HEK293 (cell line): ENCODE measurements around the gene CPNE5.
A peak's percentile ranks its signal among the peaks of the same experiment; 100 is the strongest.

Experiments used
- CTCF ChIA-PET: fragments of 350-600 bp; formaldehyde crosslinking; extraction: SDS; loops from one replicate; lab custom pipeline; 2021; ENCODE audit warnings: antibody characterized with exemption; lab: Yijun Ruan, JAX
- POLR2A ChIA-PET: fragments of 300-600 bp; formaldehyde crosslinking; extraction: SDS; loops from one replicate; lab custom pipeline; 2020; ENCODE audit warnings: antibody characterized with exemption, inconsistent platforms; lab: Yijun Ruan, JAX
- H3K27ac ChIP-seq: fragments of 200-500 bp; sonication (Bioruptor generic); 2 replicates; pipeline ENCODE4 v1.5.1; 2014; ENCODE audit warnings: low read depth, low read length, control low read depth, inconsistent platforms; ENCODE audit errors: extremely low read depth
- H3K36me3 ChIP-seq, 2 experiments: fragments of 200-500 bp in 1 of 2; sonication (Bioruptor generic) in 1 of 2; 1 replicate in 1 of 2; 2 replicates in 1 of 2; pipeline ENCODE4 v1.5.1; 2014 to 2017; ENCODE audit warnings: inconsistent platforms in 2 of 2, low read length in 2 of 2; ENCODE audit not compliant: control insufficient read depth in 2 of 2, insufficient read depth in 1 of 2
- H3K4me1 ChIP-seq: fragments of 200-500 bp; sonication (Bioruptor generic); 2 replicates; pipeline ENCODE4 v1.5.1; 2014; ENCODE audit warnings: mild to moderate bottlenecking, low read length, inconsistent platforms; ENCODE audit not compliant: control insufficient read depth, insufficient read depth
- H3K4me3 ChIP-seq: 2 replicates; pipeline ENCODE4 v1.5.1; 2011; ENCODE audit warnings: low read depth, mild to moderate bottlenecking, control low read depth, low read length, moderate library complexity
- H3K9me3 ChIP-seq: fragments of 200-500 bp; sonication (Bioruptor generic); 2 replicates; pipeline ENCODE4 v1.5.1; 2014; ENCODE audit warnings: low read depth, low read length, inconsistent platforms; ENCODE audit not compliant: control insufficient read depth, insufficient read depth
- FEZF1 ChIP-seq: fragments of 450-650 bp; formaldehyde crosslinking; IDR thresholded peaks from 2 replicates; pipeline ENCODE4 v1.5.1; 2016; ENCODE audit warnings: missing biosample characterization, missing genetic modification characterization
- GLIS1 ChIP-seq: fragments of 450-650 bp; formaldehyde crosslinking; IDR thresholded peaks from 2 replicates; pipeline ENCODE4 v1.5.1; 2016; ENCODE audit warnings: missing biosample characterization, missing genetic modification characterization
- HOXA7 ChIP-seq: sonication (generic); formaldehyde crosslinking; IDR thresholded peaks from 2 replicates; pipeline ENCODE4 v1.8.1; 2022; ENCODE audit warnings: missing genetic modification reagents, borderline replicate concordance
- HOXC10 ChIP-seq: sonication (generic); formaldehyde crosslinking; IDR thresholded peaks from 2 replicates; pipeline ENCODE4 v1.8.1; 2023; ENCODE audit warnings: mild to moderate bottlenecking, missing genetic modification reagents
- IKZF3 ChIP-seq: fragments of 450-650 bp; IDR thresholded peaks from 2 replicates; pipeline ENCODE4 v1.5.0; 2018; ENCODE audit warnings: missing biosample characterization, mild to moderate bottlenecking, missing genetic modification characterization, moderate library complexity
- MYNN ChIP-seq: fragments of 450-650 bp; formaldehyde crosslinking; IDR thresholded peaks from 2 replicates; pipeline ENCODE4 v1.5.1; 2016; ENCODE audit warnings: missing biosample characterization, missing genetic modification characterization, borderline replicate concordance
- ZBTB21 ChIP-seq: fragments of 450-650 bp; formaldehyde crosslinking; IDR thresholded peaks from 2 replicates; pipeline ENCODE4 v1.5.1; 2017; ENCODE audit warnings: missing biosample characterization, missing genetic modification characterization
- ZFHX2 ChIP-seq: fragments of 450-650 bp; formaldehyde crosslinking; conservative IDR thresholded peaks from 2 replicates; pipeline ENCODE4 v1.5.1; 2016; ENCODE audit warnings: missing biosample characterization, missing genetic modification characterization
- ZFP37 ChIP-seq: fragments of 450-650 bp; formaldehyde crosslinking; IDR thresholded peaks from 2 replicates; pipeline ENCODE4 v1.5.1; 2016; ENCODE audit warnings: missing biosample characterization, missing genetic modification characterization
- ZIC2 ChIP-seq: fragments of 450-650 bp; formaldehyde crosslinking; IDR thresholded peaks from 2 replicates; pipeline ENCODE4 v1.5.1; 2016; ENCODE audit warnings: missing biosample characterization, missing genetic modification characterization
- ZNF114 ChIP-seq: fragments of 450-650 bp; formaldehyde crosslinking; IDR thresholded peaks from 2 replicates; pipeline ENCODE4 v1.5.0; 2017; ENCODE audit warnings: missing biosample characterization, missing genetic modification characterization
- ZNF157 ChIP-seq: fragments of 450-650 bp; formaldehyde crosslinking; IDR thresholded peaks from 2 replicates; pipeline ENCODE4 v1.5.1; 2016; ENCODE audit warnings: missing biosample characterization, missing genetic modification characterization
- ZNF274 ChIP-seq, 2 experiments: fragments of 200-500 bp in 1 of 2; fragments of 450-650 bp in 1 of 2; sonication (Bioruptor generic) in 1 of 2; formaldehyde crosslinking in 1 of 2; IDR thresholded peaks; 2 replicates each; pipeline versions ENCODE4 v1.5.1 to v1.6.1; 2014 to 2016; ENCODE audit warnings: borderline replicate concordance in 1 of 2, inconsistent platforms in 1 of 2, low read length in 1 of 2, missing biosample characterization in 1 of 2, missing genetic modification characterization in 1 of 2
- ZNF354C ChIP-seq: fragments of 450-650 bp; formaldehyde crosslinking; IDR thresholded peaks from 2 replicates; pipeline ENCODE4 v1.5.1; 2016; ENCODE audit warnings: missing biosample characterization, missing genetic modification characterization, low read depth, borderline replicate concordance
- ZNF391 ChIP-seq: fragments of 450-650 bp; formaldehyde crosslinking; IDR thresholded peaks from 2 replicates; pipeline ENCODE4 v1.5.1; 2016; ENCODE audit warnings: low read depth, missing biosample characterization, missing genetic modification characterization, borderline replicate concordance
- ZNF423 ChIP-seq: fragments of 450-650 bp; formaldehyde crosslinking; IDR thresholded peaks from 2 replicates; pipeline ENCODE4 v1.5.1; 2016; ENCODE audit warnings: missing biosample characterization, missing genetic modification characterization
- ZNF544 ChIP-seq: fragments of 450-650 bp; formaldehyde crosslinking; IDR thresholded peaks from 2 replicates; pipeline ENCODE4 v1.5.0; 2017; ENCODE audit warnings: missing biosample characterization, missing genetic modification characterization
- ZNF677 ChIP-seq: fragments of 450-650 bp; IDR thresholded peaks from 2 replicates; pipeline ENCODE4 v1.5.0; 2018; ENCODE audit warnings: missing biosample characterization, mild to moderate bottlenecking, missing genetic modification characterization, moderate library complexity
- ZNF837 ChIP-seq: fragments of 450-650 bp; formaldehyde crosslinking; IDR thresholded peaks from 2 replicates; pipeline ENCODE4 v1.5.1; 2016; ENCODE audit warnings: missing biosample characterization, missing genetic modification characterization
- TF ChIP-seq, protein P1 (sequence below): fragments of 450-650 bp; formaldehyde crosslinking; IDR thresholded peaks from 2 replicates; pipeline ENCODE4 v1.5.1; 2016; ENCODE audit warnings: missing biosample characterization, missing genetic modification characterization
- TF ChIP-seq, protein P2 (sequence below): fragments of 450-650 bp; formaldehyde crosslinking; IDR thresholded peaks from 2 replicates; pipeline ENCODE4 v1.5.1; 2016; ENCODE audit warnings: missing biosample characterization, missing genetic modification characterization, borderline replicate concordance
- TF ChIP-seq, protein P3 (sequence below): fragments of 450-650 bp; formaldehyde crosslinking; IDR thresholded peaks from 2 replicates; pipeline ENCODE4 v1.5.1; 2016; ENCODE audit warnings: missing biosample characterization, missing genetic modification characterization
- TF ChIP-seq, protein P4 (sequence below): fragments of 450-650 bp; formaldehyde crosslinking; IDR thresholded peaks from 2 replicates; pipeline ENCODE4 v1.5.1; 2016; ENCODE audit warnings: missing biosample characterization, missing genetic modification characterization
- TF ChIP-seq, protein P5 (sequence below): fragments of 450-650 bp; formaldehyde crosslinking; optimal IDR thresholded peaks from 2 replicates; pipeline ENCODE3; 2016; ENCODE audit warnings: missing biosample characterization, mild to moderate bottlenecking, missing genetic modification characterization

CPNE5 gene

DNA sequence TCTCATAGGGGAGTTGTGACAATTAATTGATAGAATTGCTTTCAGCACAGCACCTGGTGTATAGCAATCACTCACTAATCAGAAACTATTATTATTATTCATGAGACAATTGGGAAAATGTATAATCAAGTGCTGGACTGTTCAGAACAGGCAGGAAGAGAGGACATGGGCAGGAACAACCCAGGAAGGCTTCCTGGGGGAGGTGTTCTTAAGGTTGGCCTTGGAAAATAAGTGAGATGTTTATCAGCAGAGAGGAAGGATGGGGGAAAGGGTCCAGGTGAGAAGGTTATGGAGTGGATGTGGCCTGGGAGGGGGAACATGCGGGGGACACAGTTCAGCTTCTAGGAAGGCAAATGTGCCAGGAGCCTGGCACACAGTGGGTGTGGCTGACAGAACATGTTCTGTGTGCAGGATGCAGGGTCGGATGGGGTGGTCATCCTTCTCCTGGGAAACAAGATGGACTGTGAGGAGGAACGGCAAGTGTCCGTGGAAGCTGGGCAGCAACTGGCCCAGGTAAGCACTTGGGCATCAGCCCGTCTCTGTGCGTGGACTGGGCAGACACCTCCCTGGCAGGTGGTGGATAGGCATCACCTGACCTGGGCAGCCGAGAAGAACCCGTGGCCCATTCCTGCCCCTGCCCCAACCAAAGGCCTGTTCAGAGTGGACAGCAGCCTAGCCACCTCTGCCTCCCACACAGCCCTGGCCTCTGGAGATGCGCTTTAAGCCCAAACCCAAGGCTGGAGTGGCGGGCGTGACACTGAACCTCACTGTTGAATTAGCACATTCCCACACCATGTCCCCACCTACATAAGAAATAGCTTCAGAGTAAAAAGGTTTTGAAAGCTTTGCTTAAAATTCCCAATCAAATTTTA is 110.7 kb downstream of the CPNE5 start (continued):
- TF ChIP-seq, protein P1, sequence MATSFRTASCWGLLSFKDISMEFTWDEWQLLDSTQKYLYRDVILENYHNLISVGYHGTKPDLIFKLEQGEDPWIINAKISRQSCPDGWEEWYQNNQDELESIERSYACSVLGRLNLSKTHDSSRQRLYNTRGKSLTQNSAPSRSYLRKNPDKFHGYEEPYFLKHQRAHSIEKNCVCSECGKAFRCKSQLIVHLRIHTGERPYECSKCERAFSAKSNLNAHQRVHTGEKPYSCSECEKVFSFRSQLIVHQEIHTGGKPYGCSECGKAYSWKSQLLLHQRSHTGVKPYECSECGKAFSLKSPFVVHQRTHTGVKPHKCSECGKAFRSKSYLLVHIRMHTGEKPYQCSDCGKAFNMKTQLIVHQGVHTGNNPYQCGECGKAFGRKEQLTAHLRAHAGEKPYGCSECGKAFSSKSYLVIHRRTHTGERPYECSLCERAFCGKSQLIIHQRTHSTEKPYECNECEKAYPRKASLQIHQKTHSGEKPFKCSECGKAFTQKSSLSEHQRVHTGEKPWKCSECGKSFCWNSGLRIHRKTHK (tag by site-specific recombination): no peak
- TF ChIP-seq ZNF677: no peak
- TF ChIP-seq FEZF1 (tag by site-specific recombination): no peak
- no peak for TF ChIP-seq ZNF114 (tag by site-specific recombination)
- TF ChIP-seq ZNF544: no peak
- TF ChIP-seq, protein P2, sequence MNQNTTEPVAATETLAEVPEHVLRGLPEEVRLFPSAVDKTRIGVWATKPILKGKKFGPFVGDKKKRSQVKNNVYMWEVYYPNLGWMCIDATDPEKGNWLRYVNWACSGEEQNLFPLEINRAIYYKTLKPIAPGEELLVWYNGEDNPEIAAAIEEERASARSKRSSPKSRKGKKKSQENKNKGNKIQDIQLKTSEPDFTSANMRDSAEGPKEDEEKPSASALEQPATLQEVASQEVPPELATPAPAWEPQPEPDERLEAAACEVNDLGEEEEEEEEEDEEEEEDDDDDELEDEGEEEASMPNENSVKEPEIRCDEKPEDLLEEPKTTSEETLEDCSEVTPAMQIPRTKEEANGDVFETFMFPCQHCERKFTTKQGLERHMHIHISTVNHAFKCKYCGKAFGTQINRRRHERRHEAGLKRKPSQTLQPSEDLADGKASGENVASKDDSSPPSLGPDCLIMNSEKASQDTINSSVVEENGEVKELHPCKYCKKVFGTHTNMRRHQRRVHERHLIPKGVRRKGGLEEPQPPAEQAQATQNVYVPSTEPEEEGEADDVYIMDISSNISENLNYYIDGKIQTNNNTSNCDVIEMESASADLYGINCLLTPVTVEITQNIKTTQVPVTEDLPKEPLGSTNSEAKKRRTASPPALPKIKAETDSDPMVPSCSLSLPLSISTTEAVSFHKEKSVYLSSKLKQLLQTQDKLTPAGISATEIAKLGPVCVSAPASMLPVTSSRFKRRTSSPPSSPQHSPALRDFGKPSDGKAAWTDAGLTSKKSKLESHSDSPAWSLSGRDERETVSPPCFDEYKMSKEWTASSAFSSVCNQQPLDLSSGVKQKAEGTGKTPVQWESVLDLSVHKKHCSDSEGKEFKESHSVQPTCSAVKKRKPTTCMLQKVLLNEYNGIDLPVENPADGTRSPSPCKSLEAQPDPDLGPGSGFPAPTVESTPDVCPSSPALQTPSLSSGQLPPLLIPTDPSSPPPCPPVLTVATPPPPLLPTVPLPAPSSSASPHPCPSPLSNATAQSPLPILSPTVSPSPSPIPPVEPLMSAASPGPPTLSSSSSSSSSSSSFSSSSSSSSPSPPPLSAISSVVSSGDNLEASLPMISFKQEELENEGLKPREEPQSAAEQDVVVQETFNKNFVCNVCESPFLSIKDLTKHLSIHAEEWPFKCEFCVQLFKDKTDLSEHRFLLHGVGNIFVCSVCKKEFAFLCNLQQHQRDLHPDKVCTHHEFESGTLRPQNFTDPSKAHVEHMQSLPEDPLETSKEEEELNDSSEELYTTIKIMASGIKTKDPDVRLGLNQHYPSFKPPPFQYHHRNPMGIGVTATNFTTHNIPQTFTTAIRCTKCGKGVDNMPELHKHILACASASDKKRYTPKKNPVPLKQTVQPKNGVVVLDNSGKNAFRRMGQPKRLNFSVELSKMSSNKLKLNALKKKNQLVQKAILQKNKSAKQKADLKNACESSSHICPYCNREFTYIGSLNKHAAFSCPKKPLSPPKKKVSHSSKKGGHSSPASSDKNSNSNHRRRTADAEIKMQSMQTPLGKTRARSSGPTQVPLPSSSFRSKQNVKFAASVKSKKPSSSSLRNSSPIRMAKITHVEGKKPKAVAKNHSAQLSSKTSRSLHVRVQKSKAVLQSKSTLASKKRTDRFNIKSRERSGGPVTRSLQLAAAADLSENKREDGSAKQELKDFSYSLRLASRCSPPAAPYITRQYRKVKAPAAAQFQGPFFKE (tag by site-specific recombination): no peak
- 0 out of 2 replicates have a peak, but pooled peaks have one; percentile 10 for TF ChIP-seq ZFHX2 (tag by site-specific recombination)
- TF ChIP-seq GLIS1 (tag by site-specific recombination): no peak
- no peak for TF ChIP-seq ZNF274 (IDR thresholded peaks at IDR 0.05; ENCODE audit: low read length)
- TF ChIP-seq ZNF274 (tag by site-specific recombination; IDR thresholded peaks at IDR 0.05; ENCODE audit: borderline replicate concordance): no peak
- no peak for TF ChIP-seq HOXA7 (CRISPR knock-in tag)
- TF ChIP-seq ZNF157 (tag by site-specific recombination): peak; percentile 73
- TF ChIP-seq MYNN (tag by site-specific recombination): no peak

DNA sequence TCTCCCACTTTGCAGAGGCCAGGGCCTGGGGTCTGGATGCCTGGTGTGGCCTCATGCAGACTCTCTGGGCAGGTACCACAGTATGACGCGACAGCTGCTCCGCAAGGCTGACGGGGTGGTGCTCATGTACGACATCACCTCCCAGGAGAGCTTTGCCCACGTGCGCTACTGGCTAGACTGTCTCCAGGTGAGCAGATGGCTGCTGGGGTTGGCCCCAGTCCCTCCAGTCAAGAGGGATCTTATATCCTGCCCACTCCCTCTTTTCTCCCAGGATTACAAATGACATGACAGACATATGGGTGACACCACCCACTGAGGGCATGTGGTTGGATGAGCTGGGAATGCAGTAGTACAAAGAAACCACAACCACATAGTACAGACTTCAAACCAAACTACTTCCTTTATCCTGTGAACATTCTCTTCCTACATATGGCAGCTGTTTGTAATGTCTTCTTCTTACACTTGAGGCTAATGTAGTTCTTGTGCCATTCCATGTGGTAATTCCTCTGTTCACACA is 111.7 kb downstream of the CPNE5 start:
- H3K36me3 ChIP-seq: no peaks in the 10 kb centered on the region
- no peaks in the 10 kb centered on the region for H3K9me3 ChIP-seq
- H3K27ac ChIP-seq: no peak overlapping the region
- ChIA-PET CTCF (interaction anchor here (1.6 to 4.5 kb wide), 2 partner anchors 31 to 112 kb away, joined by 8 to 25 read pairs; no protein-coding TSS in a partner anchor), POLR2A (no interaction called here)
- no peaks in the 10 kb centered on the region for H3K4me1 ChIP-seq
- no peak overlapping the region for H3K4me3 ChIP-seq
- TF ChIP-seq ZFP37 (tag by site-specific recombination) (no peak), ZIC2 (tag by site-specific recombination) (peak; percentile 83), ZNF354C (tag by site-specific recombination) (no peak), ZNF391 (tag by site-specific recombination) (no peak), HOXC10 (CRISPR knock-in tag) (no peak), IKZF3 (tag by site-specific recombination) (no peak), ZNF423 (tag by site-specific recombination) (no peak), ZBTB21 (tag by site-specific recombination) (0 out of 2 replicates have a peak, but pooled peaks have one; percentile 20), ZNF837 (tag by site-specific recombination) (no peak)
- TF ChIP-seq, protein P3, sequence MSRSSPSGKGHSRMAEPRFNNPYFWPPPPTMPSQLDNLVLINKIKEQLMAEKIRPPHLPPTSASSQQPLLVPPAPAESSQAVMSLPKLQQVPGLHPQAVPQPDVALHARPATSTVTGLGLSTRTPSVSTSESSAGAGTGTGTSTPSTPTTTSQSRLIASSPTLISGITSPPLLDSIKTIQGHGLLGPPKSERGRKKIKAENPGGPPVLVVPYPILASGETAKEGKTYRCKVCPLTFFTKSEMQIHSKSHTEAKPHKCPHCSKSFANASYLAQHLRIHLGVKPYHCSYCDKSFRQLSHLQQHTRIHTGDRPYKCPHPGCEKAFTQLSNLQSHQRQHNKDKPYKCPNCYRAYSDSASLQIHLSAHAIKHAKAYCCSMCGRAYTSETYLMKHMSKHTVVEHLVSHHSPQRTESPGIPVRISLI (tag by site-specific recombination): no peak
- TF ChIP-seq, protein P4, sequence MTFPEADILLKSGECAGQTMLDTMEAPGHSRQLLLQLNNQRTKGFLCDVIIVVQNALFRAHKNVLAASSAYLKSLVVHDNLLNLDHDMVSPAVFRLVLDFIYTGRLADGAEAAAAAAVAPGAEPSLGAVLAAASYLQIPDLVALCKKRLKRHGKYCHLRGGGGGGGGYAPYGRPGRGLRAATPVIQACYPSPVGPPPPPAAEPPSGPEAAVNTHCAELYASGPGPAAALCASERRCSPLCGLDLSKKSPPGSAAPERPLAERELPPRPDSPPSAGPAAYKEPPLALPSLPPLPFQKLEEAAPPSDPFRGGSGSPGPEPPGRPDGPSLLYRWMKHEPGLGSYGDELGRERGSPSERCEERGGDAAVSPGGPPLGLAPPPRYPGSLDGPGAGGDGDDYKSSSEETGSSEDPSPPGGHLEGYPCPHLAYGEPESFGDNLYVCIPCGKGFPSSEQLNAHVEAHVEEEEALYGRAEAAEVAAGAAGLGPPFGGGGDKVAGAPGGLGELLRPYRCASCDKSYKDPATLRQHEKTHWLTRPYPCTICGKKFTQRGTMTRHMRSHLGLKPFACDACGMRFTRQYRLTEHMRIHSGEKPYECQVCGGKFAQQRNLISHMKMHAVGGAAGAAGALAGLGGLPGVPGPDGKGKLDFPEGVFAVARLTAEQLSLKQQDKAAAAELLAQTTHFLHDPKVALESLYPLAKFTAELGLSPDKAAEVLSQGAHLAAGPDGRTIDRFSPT (tag by site-specific recombination): no peak
- TF ChIP-seq, protein P5, sequence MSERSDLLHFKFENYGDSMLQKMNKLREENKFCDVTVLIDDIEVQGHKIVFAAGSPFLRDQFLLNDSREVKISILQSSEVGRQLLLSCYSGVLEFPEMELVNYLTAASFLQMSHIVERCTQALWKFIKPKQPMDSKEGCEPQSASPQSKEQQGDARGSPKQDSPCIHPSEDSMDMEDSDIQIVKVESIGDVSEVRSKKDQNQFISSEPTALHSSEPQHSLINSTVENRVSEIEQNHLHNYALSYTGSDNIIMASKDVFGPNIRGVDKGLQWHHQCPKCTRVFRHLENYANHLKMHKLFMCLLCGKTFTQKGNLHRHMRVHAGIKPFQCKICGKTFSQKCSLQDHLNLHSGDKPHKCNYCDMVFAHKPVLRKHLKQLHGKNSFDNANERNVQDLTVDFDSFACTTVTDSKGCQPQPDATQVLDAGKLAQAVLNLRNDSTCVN (tag by site-specific recombination): no peak
